Esophagus muscularis mucosa (tissue), 3 donors: ENCODE results near the gene NTHL1.

Experiments used
- POLR2AphosphoS5 ChIP-seq, 2 donors: sonication (generic); formaldehyde crosslinking; IDR thresholded peaks; one replicate each; pipeline ENCODE4 v1.6.1; 2017; ENCODE audit warnings: antibody characterized with exemption in 2 of 2
- TF ChIP-seq, protein P1 (sequence below), 3 experiments: fragments of 200-600 bp in 2 of 3; fragments of 450-650 bp in 1 of 3; sonication (generic) in 2 of 3; IDR thresholded peaks; one replicate each; pipeline ENCODE4 v1.5.1; 2017 to 2019; ENCODE audit warnings: antibody characterized with exemption in 3 of 3, mild to moderate bottlenecking in 2 of 3, moderate library complexity in 1 of 3

GRCh38 chr16:2090481-2090776 lies 42.8 kb upstream of the NTHL1 start:
- TF ChIP-seq, protein P1, sequence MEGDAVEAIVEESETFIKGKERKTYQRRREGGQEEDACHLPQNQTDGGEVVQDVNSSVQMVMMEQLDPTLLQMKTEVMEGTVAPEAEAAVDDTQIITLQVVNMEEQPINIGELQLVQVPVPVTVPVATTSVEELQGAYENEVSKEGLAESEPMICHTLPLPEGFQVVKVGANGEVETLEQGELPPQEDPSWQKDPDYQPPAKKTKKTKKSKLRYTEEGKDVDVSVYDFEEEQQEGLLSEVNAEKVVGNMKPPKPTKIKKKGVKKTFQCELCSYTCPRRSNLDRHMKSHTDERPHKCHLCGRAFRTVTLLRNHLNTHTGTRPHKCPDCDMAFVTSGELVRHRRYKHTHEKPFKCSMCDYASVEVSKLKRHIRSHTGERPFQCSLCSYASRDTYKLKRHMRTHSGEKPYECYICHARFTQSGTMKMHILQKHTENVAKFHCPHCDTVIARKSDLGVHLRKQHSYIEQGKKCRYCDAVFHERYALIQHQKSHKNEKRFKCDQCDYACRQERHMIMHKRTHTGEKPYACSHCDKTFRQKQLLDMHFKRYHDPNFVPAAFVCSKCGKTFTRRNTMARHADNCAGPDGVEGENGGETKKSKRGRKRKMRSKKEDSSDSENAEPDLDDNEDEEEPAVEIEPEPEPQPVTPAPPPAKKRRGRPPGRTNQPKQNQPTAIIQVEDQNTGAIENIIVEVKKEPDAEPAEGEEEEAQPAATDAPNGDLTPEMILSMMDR (IDR thresholded peaks at IDR 0.05), result no peak
- no peak for TF ChIP-seq POLR2AphosphoS5 (IDR thresholded peaks at IDR 0.05)
